ENCODE measurements around the gene SMOC1.

SMOC1 gene

DNA sequence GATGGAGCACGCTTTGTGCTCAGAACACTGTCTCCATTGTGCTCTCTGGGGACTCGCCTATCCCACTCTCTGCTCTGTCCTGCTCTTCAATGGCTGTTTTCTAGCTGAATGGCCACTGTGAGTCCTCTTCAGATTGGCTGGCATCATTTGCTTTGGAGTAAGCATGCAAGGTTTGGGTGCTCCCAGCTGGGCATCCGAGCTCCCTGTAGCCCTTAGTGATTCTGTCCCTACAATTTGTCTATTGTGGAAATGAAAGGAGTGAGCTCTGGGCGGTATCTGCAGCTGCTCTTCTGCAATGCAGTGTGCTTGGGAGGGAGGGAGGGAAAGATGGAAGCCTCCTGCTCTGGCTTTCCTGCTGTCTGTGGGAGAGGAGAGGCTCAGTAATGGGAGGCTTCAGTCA, 84.8 kb downstream of the SMOC1 start:
- no peak for DNase-seq (ENCODE audit: low read depth, low spot score)

DNA sequence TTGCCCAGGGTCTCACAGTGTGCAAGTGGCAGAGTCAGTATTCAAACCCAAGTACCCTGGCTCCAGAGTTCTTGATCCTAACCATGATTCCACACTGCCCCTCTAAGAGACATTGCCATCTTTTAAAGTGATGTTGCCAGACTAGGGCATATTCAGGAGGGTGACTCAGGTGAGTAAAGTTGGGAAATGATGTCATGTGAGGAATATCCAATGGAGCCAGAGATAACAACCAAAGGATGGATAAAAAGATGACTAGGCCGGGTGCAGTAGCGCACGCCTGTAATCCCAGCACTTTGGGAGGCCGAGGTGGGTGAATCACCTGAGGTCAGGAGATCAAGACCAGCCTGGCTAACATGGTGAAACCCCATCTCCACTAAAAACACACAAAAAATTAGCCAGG, 85.6 kb downstream of the SMOC1 start:
- H3K4me3 ChIP-seq (ENCODE audit: low read length) = no peak overlapping the region
- DNase-seq (ENCODE audit: low read depth, low spot score) = no peak

More for the DNA sequence above, 84.8 kb downstream of the SMOC1 start:
- H3K4me3 ChIP-seq (ENCODE audit: low read length) = no peak overlapping the region

GRCh38 chr14:69968132-69968531, 88.9 kb downstream of the SMOC1 start:
- no peak overlapping the region for H3K4me3 ChIP-seq (ENCODE audit: low read length)
- no peak for DNase-seq (ENCODE audit: low read depth, low spot score)

DNA sequence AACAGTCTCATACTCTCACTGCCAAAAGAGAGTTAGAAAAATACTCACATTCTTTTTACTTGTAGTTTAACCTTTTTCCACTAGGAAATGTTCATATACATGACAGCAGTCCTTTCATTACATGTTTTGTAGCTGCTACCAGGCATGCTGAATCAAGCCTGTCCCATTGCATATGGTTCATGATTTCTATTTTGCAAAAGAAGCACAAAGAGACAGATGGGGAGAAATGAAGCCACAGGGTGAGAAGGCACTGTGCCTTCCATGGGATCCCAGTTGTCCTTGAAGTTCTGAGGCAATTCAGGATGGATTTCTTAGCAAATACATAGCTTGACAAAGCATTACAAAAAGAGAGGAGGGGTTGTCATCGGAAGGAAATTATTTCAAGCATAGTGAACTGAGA, 89.5 kb downstream of the SMOC1 start:
- DNase-seq (ENCODE audit: low read depth, low spot score) = no peak
- no peak overlapping the region for H3K4me3 ChIP-seq (ENCODE audit: low read length)

- no peak for DNase-seq (ENCODE audit: low read depth, low spot score)
Observed at GRCh38 chr14:69972755-69973154, 93.5 kb downstream of the SMOC1 start.

DNA sequence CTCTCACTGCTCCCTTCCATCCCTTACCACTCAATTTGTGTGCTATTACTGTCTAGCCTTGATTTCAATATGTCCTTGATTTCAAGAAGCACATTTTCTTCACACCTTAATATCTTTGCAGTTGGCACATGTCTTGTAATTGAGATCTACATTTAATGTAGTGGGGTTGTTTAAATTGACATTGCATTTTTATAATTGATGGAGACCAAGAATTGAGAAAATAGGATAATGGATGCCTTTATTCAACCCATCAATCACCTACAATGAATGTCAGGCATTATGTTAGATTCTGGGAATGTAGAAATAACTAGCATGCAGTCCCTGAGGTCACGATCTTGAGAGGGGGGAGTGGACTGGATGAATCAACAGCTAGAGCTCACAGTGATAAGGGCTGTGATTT, 94.6 kb downstream of the SMOC1 start:
- no peak overlapping the region for H3K4me3 ChIP-seq (ENCODE audit: low read length)
- no peak for DNase-seq (ENCODE audit: low read depth, low spot score)

More at GRCh38 chr14:69972755-69973154, 93.5 kb downstream of the SMOC1 start:
- H3K4me3 ChIP-seq (ENCODE audit: low read length) = no peak overlapping the region

- DNase-seq (ENCODE audit: low read depth, low spot score) = no peak
- H3K4me3 ChIP-seq (ENCODE audit: low read length) = no peak overlapping the region
Observed at GRCh38 chr14:69979882-69980281, 100.7 kb downstream of the SMOC1 start.

- DNase-seq (ENCODE audit: low read depth, low spot score) = no peak
- H3K4me3 ChIP-seq (ENCODE audit: low read length) = no peak overlapping the region
Observed at GRCh38 chr14:69980457-69981425, 101.5 kb downstream of the SMOC1 start.

DNA sequence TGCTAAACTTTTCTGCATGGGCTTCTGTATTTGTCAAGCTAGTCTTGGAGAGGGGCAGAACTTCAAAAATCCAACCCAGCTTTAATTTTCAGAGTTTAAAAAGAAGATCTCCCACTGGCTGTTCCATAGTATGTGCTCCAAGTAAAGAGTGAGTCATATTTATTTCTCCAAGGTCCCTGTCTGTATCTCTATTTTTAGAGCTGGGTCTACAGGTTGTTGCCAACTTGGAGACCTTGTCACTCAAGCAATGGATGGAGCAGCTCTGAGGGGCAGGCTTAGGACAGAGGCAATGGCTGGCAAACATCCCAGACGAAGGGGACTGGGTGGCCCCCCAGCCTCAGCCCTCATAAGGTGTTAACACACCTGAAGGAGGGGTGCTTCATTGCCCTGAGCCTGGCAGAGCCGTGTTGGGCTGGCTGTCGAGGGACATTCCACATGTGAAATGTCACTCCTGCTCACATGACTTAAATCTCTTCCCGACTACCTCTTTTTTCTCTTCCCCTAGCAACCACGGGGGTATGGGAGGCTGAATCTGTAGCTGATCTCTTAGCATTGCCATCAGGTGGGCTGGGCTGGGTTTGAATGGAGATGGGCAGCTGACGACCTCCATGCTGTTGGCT, 103.1 kb downstream of the SMOC1 start:
- DNase-seq (ENCODE audit: low read depth, low spot score) = no peak
- no peak overlapping the region for H3K4me3 ChIP-seq (ENCODE audit: low read length)

GRCh38 chr14:69982886-69983285, 103.7 kb downstream of the SMOC1 start:
- DNase-seq (ENCODE audit: low read depth, low spot score) = no peak
- no peak overlapping the region for H3K4me3 ChIP-seq (ENCODE audit: low read length)

DNA sequence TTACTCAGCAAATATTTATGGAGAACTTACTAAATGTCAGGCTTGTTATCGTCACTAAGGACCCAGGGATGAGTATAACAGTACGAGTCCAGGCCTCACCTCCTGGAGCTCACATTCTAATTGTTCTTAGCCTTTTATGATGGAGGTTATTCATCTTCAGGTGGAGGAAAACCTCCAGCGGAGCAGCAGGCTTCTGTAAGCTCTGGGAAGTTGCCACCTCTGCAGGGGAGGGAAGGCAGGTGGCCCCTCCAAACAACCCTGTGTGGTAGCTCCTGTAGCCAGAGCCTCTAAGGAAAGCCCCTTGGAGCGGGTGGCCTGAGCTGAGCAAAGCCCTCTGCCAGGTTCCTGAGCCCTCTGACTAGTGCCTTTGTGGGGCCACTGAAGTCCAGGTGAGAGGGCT, 104.1 kb downstream of the SMOC1 start:
- DNase-seq (ENCODE audit: low read depth, low spot score) = no peak
- no peak overlapping the region for H3K4me3 ChIP-seq (ENCODE audit: low read length)

DNA sequence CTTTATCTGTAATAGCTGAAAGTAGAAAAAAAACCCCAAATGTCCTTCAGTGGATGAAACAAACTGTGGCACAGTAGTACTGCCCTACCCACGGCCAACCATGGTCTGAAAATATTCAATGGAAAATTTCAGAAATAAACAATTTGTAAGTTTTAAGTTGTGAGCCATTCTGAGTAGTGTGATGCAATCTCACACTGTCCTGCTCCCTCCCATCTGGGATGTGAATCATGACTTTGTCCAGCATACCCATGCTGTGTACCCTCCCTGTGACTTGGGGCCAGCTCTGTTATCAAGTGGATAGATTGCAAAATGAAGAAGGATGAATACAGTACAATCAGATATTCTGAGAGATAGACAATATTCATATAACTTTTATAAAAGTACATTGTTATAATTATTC, 106.2 kb downstream of the SMOC1 start:
- no peak for DNase-seq (ENCODE audit: low read depth, low spot score)
- no peak overlapping the region for H3K4me3 ChIP-seq (ENCODE audit: low read length)

GRCh38 chr14:69986336-69986735, 107.1 kb downstream of the SMOC1 start:
- DNase-seq (ENCODE audit: low read depth, low spot score) = no peak
- no peak overlapping the region for H3K4me3 ChIP-seq (ENCODE audit: low read length)

GRCh38 chr14:69987406-69988121, 108.3 kb downstream of the SMOC1 start:
- DNase-seq (ENCODE audit: low read depth, low spot score) = no peak
- H3K4me3 ChIP-seq (ENCODE audit: low read length) = no peak overlapping the region

DNA sequence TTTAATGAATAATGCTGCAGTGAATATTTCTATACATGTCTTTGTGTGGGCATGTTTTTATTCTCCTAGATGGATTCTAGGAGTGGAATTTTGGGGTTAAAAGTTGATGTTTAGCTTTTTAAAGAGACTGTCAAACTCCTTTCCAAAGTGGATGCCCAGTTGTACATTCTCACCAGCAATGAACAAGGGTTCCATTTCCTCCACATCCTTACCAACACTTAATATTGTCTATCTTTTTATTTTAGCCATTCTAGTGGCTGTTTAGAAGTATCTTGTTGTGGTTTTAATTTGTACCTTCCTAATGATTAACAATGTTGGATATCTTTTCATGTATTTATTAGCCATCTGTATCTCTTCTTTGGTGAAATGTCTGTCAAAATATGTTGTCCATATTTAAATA, 109.8 kb downstream of the SMOC1 start:
- no peak for DNase-seq (ENCODE audit: low read depth, low spot score)
- H3K4me3 ChIP-seq (ENCODE audit: low read length) = no peak overlapping the region

DNA sequence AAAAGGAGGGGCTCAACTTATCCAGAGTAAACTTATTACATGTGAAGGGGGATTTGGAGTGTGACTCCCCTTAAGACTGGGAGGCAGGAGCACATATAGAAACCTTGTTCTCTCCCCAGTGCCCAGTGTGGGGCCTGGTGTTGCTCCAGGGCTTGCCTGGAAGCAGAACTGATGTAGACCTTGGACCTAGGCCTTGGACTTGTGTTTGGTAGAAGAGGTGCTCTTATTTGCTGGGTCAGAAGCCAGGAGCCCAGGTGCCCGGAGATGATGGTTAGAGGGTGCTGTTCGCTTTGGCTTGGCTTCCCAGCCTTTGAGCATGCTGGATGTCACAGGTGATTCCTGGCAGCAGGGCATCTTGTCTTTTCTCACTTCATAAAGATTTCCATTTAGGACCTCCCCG, 110.4 kb downstream of the SMOC1 start:
- DNase-seq (ENCODE audit: low read depth, low spot score) = no peak
- H3K4me3 ChIP-seq (ENCODE audit: low read length) = no peak overlapping the region

GRCh38 chr14:69990323-69990722, 111.1 kb downstream of the SMOC1 start:
- DNase-seq (ENCODE audit: low read depth, low spot score) = no peak
- H3K4me3 ChIP-seq (ENCODE audit: low read length) = no peak overlapping the region

GRCh38 chr14:69991422-69991821, 112.2 kb downstream of the SMOC1 start:
- no peak overlapping the region for H3K4me3 ChIP-seq (ENCODE audit: low read length)
- DNase-seq (ENCODE audit: low read depth, low spot score) = no peak

DNA sequence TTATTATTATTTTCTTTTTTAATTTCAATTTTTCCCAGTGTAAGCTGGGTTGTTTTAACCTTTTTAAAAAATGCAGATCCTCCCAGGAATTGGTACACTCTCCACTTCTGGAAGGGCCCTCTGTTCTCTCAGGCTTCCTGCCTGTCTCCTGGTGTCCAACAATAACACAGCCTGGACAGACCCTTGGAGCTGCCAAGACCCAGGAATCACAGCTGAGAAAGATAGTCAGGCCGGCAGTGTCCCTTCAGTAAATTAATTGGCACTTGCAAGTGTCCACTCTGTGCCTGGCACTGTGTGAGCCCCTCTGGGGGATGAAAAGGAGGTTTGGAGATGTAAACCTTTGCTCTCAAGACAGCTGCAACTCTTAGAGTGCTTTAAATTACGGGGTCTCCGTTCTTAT, 113.3 kb downstream of the SMOC1 start:
- DNase-seq (ENCODE audit: low read depth, low spot score) = no peak
- no peak overlapping the region for H3K4me3 ChIP-seq (ENCODE audit: low read length)

DNA sequence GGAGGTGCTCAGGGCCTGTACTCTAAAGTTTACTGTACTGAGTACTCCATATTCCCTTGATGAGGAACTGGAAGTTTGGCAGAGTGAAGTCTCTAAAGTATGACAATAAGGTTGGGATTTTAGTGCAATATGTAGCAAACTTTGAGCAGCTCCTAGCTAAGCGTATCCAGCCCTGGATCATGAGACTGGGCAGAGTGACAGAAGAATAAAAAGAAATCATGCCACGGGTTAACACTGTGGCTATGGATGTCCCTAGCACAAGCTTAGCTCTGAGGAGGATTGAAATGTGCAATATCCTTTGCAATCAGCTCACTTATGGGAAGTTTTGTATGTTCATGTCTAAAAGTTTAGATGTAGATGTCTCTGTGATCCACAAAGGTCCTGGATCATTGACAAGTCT, 114.1 kb downstream of the SMOC1 start:
- no peak overlapping the region for H3K4me3 ChIP-seq (ENCODE audit: low read length)
- DNase-seq (ENCODE audit: low read depth, low spot score) = no peak

Measured in Jurkat, Clone E6-1 (cell line).